SKM-1 (cell line): ENCODE data around the gene CTCF.

Experiments used
- DNase-seq: peaks from one replicate; lab custom pipeline; 2025; ENCODE audit not compliant: unreplicated experiment; lab: John Stamatoyannopoulos, UW

The CTCF gene

DNA sequence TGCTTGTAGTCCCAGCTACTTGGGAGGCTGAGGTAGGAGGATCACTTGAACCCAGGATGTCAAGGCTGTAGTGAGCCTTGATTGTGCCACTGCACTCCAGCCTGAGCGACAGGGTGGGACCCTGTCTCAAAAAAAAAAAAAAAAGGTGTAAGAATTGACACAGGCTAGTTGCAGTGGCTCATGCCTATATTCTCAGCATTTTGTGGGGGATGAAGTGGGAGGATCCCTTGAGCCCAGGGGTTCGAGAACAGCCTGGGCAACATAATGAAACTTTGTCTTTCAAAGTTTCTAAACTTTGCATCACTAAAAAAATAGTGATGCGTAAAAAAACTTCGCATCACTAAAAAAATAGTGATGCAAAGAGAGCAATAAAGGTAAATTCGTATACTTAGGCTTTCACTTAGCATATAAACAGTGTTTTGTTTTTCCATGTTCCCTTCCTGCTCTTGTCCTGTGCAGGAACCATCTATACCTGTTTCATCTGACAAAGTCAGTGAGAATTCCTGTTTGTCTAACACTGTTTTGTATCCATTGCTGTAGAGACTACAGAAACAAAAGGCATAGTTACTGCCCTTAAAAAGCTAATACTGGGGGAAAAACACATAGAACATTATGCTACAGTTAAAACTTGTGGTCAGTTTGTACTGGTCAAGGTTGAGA, 32.1 kb downstream of the CTCF start:
- DNase-seq = no peak

DNA sequence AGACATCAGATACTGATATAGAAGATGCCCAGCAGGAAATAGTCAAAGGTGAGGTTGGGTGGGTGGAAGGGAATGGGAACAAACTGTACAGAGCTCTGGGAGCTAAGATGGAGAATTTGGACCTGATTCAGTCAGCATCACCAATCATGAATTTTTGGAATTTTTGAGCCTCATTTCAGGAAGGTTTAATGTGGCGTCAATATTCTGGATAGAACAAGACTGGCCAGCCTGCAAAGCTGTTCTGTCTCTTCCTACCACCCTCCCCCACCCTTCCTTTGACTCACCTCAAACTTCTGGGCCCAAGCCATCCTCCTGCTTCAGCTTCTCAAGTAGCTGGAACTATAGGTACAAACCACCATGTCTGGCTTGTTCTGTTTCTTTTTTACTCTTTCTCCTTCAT, 32.6 kb downstream of the CTCF start:
- no peak for DNase-seq

DNA sequence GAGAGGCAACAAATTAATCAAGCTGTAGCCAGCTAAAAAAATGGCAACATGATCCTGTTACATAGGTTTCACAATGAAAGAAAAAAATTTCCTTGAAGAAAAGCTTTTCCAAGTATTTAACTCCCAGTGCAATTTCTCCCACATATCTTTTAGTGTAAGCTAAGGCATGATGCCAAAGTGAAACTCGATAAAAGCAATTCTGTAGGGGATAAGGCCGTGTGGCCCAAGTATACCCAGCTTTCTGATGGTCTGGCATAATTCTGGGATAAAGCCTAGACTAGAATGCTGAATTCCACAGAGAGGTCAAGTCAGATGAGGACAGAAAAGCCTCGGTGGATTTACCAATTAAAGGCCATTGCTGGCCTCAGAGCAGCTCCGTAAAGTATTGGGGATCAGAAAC, 36.2 kb downstream of the CTCF start:
- no peak for DNase-seq

DNA sequence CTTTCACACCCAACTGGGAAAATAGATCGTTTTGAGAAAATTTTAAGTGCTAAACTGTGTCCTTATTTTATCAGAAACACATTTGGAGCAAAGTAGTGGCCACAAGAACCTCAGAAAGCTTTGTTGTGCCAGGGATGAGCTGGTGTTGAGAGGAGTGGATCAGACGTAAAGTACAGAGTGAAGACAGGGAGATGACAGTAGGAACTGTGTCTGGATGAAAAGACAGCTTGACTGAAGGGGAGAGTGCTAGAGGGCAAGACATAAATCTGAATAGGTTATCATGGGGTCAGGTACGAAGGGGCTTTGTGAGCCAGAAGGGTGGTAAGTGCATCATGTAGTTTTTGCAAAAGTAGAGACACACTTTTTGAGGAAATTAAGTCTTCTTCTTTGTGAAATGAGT, 43.3 kb downstream of the CTCF start:
- no peak for DNase-seq

DNA sequence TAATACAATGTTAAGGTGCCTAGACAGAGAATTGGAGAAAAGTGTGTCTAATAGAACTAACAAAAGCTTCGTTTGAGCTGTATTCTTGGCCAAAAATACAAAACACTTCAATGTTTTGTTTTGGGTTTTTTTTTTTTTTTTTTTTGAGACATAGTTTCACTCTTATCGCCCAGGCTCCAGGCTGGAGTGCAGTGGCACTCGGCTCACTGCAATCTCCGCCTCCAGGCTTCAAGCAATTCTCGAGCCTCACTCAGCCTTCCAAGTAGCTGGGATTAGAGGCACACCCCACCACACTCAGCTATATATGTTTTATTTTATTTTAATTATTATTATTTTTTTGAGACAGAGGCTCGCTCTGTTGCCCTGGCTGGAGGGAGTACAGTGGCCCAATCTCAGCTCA, 44.3 kb downstream of the CTCF start:
- no peak for DNase-seq

DNA sequence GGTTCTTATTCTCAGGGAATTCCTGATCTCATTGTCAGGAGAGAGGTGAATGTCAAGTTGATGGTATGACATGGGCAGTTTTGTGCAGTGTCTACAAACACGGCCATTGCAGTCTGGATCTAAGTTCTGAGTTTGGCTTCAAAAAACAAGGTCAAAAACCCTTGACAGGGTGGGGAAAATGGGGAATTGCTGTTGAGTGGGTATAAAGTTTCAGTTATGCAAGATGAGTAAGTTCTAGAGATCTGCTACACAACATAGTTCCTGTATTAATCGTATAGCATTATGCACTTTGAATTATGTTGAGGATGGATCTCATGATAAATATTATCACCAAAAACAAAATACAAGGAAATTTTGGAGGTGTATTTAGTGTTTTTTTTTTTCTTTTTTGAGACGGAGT, 46.0 kb downstream of the CTCF start:
- DNase-seq = no peak

DNA sequence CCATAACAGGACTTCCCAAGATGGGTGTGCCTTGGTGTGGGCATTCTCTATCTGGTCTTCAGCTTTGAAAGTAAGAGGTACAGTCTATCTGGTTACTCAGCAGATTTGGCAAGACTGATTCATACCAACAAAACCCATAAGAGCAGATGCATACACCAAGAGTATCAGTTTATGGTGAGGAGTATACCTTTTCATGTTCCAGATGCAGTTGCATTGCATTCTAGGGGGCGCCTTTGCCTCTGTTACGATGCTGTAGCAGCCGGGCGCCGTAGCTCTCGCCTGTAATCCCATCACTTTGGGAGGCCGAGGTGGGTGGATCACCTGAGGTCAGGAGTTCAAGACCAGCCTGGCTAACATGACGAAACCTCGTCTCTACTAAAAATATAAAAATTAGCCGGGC, 51.5 kb downstream of the CTCF start:
- no peak for DNase-seq

DNA sequence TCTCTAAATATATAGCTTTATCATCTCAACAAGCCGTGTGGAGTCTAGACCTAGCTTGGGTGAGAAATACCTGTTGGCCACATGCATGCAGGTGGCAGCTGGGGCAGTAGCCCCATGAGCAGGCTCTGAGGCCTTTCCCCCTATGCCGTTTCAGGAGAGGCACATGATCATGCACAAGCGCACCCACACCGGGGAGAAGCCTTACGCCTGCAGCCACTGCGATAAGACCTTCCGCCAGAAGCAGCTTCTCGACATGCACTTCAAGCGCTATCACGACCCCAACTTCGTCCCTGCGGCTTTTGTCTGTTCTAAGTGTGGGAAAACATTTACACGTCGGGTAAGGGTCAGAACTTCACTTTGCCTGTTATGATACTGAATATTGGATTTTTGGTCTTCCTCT, 65.9 kb downstream of the CTCF start:
- no peak for DNase-seq

DNA sequence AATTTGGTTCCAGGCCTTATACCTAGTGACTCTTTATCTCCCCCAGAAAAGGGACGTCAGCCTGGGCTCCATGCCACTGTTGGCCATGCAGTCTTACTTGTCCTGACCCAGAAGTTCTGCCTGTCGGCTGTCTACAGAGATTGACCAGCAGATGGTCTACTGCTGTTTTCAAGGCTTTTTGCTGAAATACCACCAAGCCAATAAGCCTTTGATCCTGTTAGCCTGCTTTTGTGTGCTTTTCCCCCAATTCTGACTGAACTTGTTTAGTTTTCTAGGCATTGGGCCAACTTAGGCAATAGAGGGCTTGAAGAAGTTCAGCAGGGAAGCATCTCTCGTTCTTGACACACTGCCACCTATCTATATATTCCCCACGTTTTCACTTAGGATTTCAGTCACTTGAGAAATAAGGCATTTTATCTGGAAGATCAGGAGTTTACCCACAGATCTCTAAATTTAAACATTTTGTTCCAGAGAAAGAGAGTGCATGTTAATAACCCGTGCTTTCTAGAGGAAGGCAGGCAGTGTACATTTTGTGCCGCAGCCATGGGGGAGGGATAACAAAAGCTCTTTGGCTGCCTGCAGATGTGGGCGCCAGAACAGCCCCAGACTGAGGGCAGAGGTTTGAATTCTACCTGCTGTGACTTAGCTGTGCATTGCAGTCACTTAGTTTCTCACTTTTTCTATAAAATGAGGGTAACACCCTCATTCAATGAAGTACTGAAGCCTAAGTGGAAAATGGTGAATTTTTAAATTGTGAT, 70.3 kb downstream of the CTCF start:
- no peak for DNase-seq

DNA sequence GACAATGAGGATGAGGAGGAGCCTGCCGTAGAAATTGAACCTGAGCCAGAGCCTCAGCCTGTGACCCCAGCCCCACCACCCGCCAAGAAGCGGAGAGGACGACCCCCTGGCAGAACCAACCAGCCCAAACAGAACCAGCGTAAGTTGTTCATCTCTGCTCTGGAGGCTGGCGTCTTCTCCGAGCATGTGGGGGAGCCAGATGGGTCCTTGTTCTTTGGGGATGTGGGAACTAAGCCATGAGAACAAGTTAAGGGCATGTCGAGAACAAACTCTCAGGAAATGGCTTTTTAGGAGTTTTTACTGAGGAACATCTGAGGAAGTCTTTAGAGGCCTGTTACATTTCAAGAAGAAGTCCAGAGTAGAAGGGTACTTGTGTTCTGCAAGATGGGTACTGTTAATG, 74.4 kb downstream of the CTCF start:
- DNase-seq = no peak

DNA sequence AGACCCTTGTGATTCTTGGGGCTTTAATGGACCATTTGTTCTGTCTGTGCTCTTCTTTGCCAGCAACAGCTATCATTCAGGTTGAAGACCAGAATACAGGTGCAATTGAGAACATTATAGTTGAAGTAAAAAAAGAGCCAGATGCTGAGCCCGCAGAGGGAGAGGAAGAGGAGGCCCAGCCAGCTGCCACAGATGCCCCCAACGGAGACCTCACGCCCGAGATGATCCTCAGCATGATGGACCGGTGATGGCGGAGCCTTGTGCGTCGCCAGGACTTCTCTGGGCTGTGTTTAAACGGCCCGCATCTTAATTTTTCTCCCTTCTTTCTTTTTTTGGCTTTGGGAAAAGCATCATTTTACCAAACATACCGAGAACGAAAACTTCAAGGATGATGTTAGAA, 75.3 kb downstream of the CTCF start:
- DNase-seq = no peak

DNA sequence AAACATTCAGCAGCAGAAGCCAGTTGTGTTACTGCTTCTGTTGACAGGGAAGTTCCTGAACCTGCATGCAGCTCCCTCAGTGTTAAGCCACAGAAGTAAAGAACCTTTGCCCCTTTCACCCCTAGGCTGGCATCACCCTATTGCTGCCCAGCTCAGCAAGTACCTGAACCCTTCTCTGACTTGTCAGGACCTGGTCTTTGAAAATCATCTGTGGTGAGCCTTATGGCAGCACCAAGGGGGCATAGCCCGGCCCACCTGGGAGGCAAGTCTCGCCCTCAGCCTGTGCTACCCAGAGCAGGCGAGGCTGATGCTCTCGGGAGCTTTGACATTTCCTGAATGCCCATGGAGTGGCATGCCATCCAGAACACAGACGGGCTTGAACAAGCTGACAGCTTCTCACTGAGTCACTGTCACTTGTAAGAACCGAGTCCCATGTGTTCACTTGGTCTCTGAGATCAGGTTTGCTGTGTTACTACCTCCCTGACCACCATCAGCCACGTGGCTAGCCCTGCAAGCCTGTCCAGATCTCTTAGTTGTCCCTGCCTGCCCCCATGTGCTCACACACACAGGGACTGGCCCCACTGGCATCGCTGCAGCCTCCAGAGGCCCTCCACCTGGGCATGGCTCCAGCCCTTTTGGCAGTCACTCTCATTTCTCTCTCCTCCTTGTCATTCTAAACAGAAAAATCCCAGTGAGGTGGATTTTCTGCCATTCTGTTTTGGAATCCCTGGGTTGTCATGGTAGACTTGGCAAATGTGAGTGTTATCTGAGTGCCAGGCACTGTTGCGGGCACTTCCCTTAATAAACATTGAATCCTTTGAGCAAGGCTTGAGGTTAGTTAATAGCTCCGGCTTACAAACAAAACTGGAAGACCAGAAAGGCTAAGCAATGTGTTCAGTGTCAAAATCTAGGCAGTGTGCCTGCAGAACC, 79.7 kb downstream of the CTCF start:
- no peak for DNase-seq

DNA sequence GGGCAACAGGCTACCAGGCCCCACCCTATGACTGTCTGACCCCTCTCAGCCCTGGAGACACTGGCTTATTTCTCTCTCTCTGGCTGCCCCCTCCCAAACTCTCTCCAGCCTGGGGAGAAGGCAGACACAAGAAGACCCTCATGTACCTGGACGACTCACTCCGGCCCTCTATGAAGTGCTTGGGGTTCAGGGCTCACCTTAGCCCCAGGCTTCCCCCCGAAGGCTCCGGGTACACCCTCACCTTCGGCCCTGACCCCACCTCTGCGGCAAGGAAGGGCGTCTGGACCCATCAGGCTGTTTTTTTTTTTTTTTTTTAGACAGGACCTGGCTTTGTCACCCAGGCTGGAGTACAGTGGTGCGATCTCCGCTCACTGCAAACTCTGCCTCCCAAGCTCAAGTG, 81.7 kb downstream of the CTCF start:
- DNase-seq = no peak

DNA sequence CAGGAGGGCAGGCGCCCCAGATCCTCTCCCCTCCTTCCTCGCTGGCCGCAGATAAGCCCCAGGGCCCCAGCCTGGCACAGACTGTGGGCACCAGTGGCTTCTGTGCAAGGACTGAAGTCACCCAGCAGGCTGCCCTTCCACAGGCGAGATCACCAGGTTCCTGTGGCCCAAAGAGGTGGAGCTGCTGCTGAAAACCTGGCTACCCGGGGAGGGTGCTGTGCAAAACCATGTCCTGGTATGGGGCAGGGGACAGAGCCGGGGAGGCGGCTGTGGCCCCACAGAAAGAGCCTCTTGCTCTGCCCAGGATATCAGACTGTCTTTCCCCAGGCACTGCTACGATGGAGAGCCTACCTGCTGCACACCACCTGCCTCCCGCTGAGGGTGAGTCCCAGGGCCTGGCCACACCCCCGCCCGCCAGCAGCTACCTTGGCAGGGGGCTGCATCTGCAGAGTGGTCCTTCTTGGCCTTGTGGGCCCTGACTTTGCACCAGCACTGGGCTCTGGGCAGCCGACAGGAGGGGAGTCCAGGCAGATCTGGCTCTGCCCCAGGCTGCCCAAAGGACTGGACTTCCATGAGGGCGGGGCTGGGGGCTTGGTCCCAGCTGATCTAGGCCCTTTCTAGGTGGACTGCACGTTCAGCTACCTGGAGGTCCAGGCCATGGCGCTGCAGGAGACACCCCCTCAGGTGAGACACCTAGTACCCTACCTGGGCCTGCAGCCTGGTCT, 83.2 kb downstream of the CTCF start:
- DNase-seq = no peak

DNA sequence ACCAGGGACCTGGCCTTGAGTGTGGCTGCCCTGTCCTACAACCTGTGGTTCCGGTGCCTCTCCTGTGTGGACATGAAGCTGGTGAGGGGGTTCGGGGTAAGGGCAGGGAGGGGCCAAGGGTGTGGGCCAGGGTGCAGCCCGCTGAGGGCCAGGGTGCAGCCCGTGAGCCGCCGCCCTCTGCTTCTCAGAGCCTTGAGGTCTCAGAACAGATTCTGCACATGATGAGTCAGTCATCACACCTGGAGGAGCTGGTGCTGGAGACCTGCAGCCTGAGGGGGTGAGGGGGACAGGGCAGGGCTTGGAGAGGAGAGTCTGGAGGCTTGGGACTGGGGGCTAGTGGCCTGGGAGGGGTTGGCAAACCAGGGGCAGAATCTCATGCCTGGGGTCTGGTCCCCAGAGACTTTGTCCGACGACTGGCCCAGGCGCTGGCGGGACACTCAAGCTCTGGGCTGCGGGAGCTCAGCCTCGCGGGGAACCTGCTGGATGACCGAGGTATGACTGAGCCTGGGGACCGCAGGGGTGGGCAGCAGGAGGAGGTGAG, 84.9 kb downstream of the CTCF start:
- DNase-seq = no peak

DNA sequence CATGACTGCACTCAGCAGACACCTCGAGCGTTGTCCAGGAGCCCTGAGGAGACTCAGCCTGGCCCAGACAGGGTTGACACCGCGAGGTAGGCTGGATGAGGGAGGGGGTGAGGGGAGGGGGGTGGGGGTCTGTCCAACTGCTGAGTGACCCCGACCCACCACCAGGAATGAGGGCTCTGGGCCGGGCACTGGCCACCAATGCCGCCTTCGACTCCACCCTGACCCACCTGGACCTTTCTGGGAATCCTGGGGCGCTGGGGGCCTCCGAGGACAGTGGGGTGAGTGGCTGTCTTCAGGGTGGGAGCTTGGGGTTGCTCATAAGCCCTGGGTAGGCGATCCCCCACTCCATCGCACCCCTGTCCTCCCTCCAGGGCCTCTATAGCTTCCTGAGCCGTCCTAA, 85.4 kb downstream of the CTCF start:
- DNase-seq = no peak

DNA sequence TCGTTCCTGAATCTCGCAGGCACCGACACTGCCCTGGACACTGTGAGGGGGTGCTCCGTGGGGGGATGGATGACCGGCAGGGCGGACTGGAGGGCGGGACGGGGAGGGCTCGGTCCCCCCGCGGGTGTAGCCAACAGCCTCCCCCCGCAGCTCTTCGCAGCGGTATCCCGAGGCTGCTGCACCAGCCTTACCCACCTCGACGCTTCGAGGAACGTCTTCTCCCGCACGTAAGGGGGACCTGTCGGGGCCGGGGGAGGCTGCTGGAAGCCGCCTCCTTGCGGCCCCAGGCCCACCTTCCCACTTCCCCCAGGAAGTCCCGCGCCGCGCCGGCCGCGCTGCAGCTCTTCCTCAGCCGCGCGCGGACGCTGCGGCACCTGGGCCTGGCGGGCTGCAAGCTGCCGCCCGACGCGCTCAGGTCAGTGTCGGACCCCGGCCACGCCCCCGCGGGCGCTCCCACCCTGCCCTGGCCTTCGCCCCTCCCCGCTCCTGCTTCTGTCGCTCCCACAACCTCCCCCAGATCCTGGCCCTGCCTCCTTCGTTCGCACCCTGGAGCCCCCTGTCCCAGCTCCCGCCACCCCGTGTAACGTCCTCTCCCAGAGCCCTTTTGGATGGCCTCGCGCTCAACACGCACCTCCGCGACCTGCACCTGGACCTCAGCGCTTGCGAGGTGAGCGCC, 85.9 kb downstream of the CTCF start:
- DNase-seq = no peak

DNA sequence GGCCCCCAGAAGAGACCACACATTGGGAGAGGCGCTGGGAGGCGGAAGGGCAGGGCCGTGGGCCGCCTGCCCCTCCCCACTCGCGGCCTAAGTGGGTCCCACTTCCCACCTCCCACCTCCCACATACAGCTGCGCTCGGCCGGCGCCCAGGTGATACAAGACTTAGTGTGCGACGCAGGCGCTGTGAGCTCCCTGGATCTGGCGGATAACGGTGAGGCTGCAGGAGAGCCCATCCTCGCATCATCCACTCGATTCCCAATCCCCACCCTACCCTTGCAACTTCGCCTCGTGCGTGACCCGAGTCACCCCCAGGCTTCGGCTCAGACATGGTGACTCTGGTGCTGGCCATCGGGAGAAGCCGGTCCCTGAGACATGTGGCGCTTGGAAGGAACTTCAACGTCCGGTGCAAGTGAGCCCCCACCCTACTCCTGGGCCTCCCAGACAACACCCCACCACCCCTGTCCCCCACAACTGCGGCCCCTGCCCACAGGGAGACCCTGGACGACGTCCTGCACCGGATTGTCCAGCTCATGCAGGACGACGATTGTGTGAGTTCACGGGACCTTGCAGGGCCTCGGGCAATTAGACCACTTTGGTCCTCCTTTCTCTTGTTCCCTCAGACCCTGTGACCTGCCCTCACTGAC, 86.6 kb downstream of the CTCF start:
- DNase-seq = no peak

DNA sequence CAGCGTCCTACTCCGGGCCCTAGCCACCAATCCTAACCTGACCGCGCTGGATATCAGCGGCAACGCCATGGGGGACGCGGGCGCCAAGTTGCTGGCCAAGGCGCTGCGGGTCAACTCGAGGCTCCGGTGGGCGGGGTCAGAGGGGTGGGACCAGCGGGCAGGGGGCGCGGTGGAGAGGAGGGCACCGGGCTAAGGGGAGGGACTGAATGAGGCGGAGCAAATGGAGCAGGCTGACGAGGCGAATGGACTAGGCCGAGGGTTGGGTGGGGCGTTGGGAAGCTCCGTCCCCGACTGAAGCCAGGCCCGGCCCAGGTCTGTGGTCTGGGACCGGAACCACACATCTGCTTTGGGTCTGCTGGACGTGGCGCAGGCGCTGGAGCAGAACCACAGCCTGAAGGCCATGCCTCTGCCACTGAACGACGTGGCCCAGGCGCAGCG, 87.2 kb downstream of the CTCF start:
- no peak for DNase-seq

DNA sequence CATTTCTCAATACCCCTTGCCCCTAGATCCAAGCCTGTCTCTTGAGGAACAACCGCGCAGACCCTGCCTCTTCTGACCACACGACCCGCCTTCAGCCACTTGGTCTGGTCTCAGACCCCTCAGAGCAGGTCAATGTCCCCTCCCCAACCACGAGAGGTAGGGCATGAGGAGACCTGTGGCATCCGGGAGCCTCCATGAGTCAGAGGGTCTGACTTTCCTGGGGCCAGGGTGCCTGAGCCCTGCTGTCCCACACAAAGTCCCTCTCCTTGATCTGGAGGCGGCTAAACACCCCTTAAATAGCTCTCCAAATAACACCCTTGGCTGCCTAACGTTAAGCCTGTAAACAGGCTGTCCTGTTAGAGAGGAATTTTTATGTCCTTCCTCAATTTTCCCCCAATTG, 87.7 kb downstream of the CTCF start:
- DNase-seq = no peak
